CD4-positive, CD25-positive, alpha-beta regulatory T cell (primary cell): Measurements from ENCODE around the gene MVB12B. TPM values are rescaled to one million over a fixed set of nuclear protein-coding genes. Genes with fewer than 3 reads are reported as not detected.
A peak's percentile ranks its signal among the peaks of the same experiment; 100 is the strongest.

ENCODE experiments used
- ATAC-seq, 2 donors: fragments of 150-1000 bp; cut with Tn5 transposase; one replicate each; pipeline ENCODE4 v1.10.0; 2021; ENCODE audit warnings: low read depth in 2 of 2, moderate number of reproducible peaks in 2 of 2, moderate library complexity in 1 of 2
- DNase-seq, 3 donors: peaks; one replicate each; pipeline versions ENCODE4 v3.0.0 to v3.0.0-alpha.2; 2012 to 2022; ENCODE audit warnings: mixed read lengths in 1 of 3
- H3K27ac ChIP-seq: one replicate; pipeline ENCODE4 v1.7.0; 2013; ENCODE audit warnings: mild to moderate bottlenecking, low read length; ENCODE audit not compliant: insufficient read depth, poor library complexity, severe bottlenecking
- H3K27me3 ChIP-seq: one replicate; pipeline ENCODE4 v1.7.0; 2013; ENCODE audit warnings: low read length; ENCODE audit not compliant: control insufficient read depth, insufficient read depth
- H3K36me3 ChIP-seq: one replicate; pipeline ENCODE4 v1.7.0; 2013; ENCODE audit warnings: mild to moderate bottlenecking, low read length, moderate library complexity; ENCODE audit not compliant: control insufficient read depth, insufficient read depth
- H3K4me1 ChIP-seq: 2 replicates; pipeline ENCODE4 v1.7.0; 2013; ENCODE audit warnings: mild to moderate bottlenecking, low read length; ENCODE audit not compliant: insufficient read depth, control insufficient read depth, poor library complexity, severe bottlenecking
- H3K4me3 ChIP-seq: one replicate; pipeline ENCODE4 v1.7.0; 2013; ENCODE audit warnings: low read depth, mild to moderate bottlenecking, low read length, moderate library complexity
- H3K9me3 ChIP-seq, 2 experiments: 1 replicate in 1 of 2; 2 replicates in 1 of 2; pipeline ENCODE4 v1.7.0; 2013; ENCODE audit warnings: low read length in 2 of 2, mild to moderate bottlenecking in 1 of 2, moderate library complexity in 1 of 2; ENCODE audit not compliant: control insufficient read depth in 2 of 2
- H3K27ac Mint-ChIP-seq, 3 donors: one replicate each; pipeline ENCODE4 v1.8.0; 2020 to 2022; ENCODE audit warnings: mild to moderate bottlenecking in 3 of 3, mixed read lengths in 3 of 3, moderate library complexity in 2 of 3
- H3K27me3 Mint-ChIP-seq: one replicate; pipeline ENCODE4 v1.8.0; 2022; ENCODE audit warnings: mild to moderate bottlenecking, mixed read lengths
- H3K36me3 Mint-ChIP-seq: one replicate; pipeline ENCODE4 v1.8.0; 2020; ENCODE audit warnings: mixed read lengths
- H3K4me1 Mint-ChIP-seq, 4 donors: one replicate each; pipeline ENCODE4 v1.8.0; 2020 to 2022; ENCODE audit warnings: mixed read lengths in 4 of 4, mild to moderate bottlenecking in 1 of 4
- H3K4me3 Mint-ChIP-seq, 4 donors: one replicate each; pipeline ENCODE4 v1.8.0; 2020 to 2022; ENCODE audit warnings: mild to moderate bottlenecking in 4 of 4, mixed read lengths in 4 of 4, moderate library complexity in 3 of 4
- H3K9me3 Mint-ChIP-seq, 7 donors: one replicate each; pipeline ENCODE4 v1.8.0; 2020 to 2022; ENCODE audit warnings: mixed read lengths in 7 of 7, mild to moderate bottlenecking in 3 of 7, moderate library complexity in 2 of 7
- polyA plus RNA-seq, 4 donors: library from polyadenylated mRNA; unstranded; fragments of 300-500 nt; fragmentation: Illumina TruSeq; gene quantifications; one replicate each; pipeline ENCODE4 v1.2.3, GENCODE V29; 2021
- total RNA-seq: library from RNA; stranded (reverse); gene quantifications from one replicate; pipeline ENCODE4 v1.2.3, GENCODE V29; 2022

MVB12B gene
- total and polyA plus RNA-seq, 5 donors from 2014 or later, result 0.60 to 5.1 (median 1.4) TPM

DNA sequence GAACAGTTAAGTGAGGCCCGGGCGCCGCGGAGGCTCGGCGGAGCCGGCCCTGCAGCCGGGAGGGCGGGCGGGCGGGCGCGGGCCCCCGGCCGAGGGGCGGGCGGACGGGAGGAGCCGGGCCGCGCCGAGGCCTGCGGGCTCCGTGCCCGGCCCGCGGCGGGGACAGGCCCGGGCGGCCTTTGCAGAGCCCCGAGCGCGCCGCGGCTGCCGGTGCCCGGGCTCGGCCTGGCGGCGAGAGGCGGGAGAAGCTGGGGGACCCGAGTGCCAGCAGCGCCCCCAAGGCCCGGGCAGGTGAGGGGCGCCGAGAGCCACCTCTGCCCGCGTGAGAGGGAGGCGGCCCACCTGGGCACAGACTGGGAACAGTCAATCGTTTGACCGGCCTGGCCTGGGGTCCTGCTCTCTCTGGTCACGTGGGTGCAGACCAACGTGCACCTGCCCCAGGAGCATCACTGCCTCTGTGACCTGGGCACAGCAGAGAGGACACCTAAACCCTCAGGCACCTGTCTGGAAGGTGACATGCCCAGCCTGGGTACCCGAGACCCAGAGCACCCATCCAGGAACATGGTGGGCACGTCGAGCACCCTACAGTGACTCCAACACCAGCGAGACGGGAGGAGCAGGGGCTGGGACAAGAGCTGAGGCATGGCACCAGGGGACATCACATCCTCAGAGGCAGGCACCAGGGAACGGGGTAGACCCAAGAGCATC, 531 bp downstream of the MVB12B start:
- H3K4me1 Mint-ChIP-seq, result peaks cover 5 to 25% (median 23%) of the 10 kb centered on the region in 4 donors
- Histone ChIP-seq H3K4me1 (peaks cover 16% of the 10 kb centered on the region), H3K27ac (no peak overlapping the region), H3K27me3 (peaks cover 2% of the 10 kb centered on the region), H3K36me3 (no peaks in the 10 kb centered on the region), H3K9me3 (peaks cover 6 to 11% of the 10 kb centered on the region in 2 experiments), H3K4me3 (peak overlapping the region; percentile 41)
- H3K4me3 Mint-ChIP-seq, result peak overlapping the region; percentile 22 to 88 (median 84)
- DNase-seq (peak in 1 of 3 donors; percentile 22), ATAC-seq (peak; percentile 44 to 51)
- H3K27me3 Mint-ChIP-seq, result peaks cover 18% of the 10 kb centered on the region
- H3K27ac Mint-ChIP-seq, result peak overlapping the region in 2 of 3 donors; percentile 60 to 65
- peaks cover 0 to 7% (median 2%) of the 10 kb centered on the region in 7 donors for H3K9me3 Mint-ChIP-seq
- peaks cover 5% of the 10 kb centered on the region for H3K36me3 Mint-ChIP-seq

DNA sequence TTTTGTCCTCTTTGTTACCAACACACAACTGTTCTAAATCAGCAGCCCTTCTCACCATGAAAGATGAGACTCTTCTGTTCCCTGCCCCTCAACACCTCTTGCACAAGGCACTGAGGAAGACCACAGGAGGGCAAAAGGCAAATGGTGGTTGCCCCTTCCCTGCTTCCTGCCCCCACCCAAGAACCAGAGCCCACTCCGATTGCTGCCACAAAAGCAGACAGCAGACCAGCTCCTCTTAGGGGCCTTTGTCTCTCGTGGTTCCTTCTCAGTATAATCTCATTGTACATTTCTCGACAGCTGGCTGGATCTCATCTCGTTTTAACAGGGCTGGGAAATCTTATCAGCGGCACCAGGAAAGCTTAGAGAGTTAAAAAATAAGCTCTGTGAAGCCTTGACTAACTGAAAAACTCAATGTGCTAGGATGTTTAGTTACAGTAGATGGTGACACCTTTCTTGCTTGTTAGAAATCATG, 1.1 kb downstream of the MVB12B start:
- DNase-seq (no peak), ATAC-seq (no peak)
- H3K27ac Mint-ChIP-seq, result peak overlapping the region; percentile 43 to 65 (median 60)
- no peaks in the 10 kb centered on the region for H3K36me3 ChIP-seq
- peaks cover 5 to 25% (median 23%) of the 10 kb centered on the region in 4 donors for H3K4me1 Mint-ChIP-seq
- H3K4me1 ChIP-seq, result peaks cover 16% of the 10 kb centered on the region
- H3K27me3 ChIP-seq, result peaks cover 2% of the 10 kb centered on the region
- peak overlapping the region; percentile 41 for H3K4me3 ChIP-seq
- H3K9me3 Mint-ChIP-seq, result peaks cover 0 to 7% (median 2%) of the 10 kb centered on the region in 7 donors
- H3K27ac ChIP-seq, result no peak overlapping the region
- peaks cover 6 to 11% of the 10 kb centered on the region in 2 experiments for H3K9me3 ChIP-seq
- H3K36me3 Mint-ChIP-seq, result peaks cover 7% of the 10 kb centered on the region
- peak overlapping the region; percentile 82 to 88 (median 87) for H3K4me3 Mint-ChIP-seq
- H3K27me3 Mint-ChIP-seq, result peaks cover 18% of the 10 kb centered on the region

DNA sequence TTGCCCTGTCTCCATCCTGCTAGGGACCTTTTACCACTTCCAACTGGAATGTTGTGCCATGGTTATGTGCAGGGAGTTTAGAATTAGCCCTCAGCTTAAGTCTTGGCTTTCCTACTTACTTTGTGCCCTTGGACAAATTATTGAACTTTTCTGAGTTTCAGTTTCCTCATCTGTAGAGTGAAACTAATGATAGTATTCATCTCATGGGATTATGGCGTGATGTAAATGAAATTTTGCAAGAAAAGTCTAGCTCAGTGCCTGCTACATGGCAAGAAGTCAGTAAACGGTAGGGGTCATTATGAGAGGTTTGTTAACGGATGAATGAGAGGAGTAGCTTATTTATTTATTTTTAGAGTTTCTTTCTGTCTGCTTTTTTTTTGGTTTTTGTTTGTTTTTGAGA, 1.8 kb downstream of the MVB12B start:
- Histone ChIP-seq H3K9me3 (peaks cover 6 to 11% of the 10 kb centered on the region in 2 experiments), H3K4me3 (peak overlapping the region; percentile 41), H3K36me3 (no peaks in the 10 kb centered on the region), H3K27me3 (peaks cover 2% of the 10 kb centered on the region), H3K27ac (no peak overlapping the region), H3K4me1 (peaks cover 16% of the 10 kb centered on the region)
- Mint-ChIP-seq H3K4me3 (peak overlapping the region; percentile 82 to 88 (median 87)), H3K9me3 (peaks cover 0 to 7% (median 2%) of the 10 kb centered on the region in 7 donors), H3K27ac (peak overlapping the region in 1 of 3 donors; percentile 65), H3K4me1 (peaks cover 5 to 25% (median 23%) of the 10 kb centered on the region in 4 donors), H3K27me3 (peaks cover 15% of the 10 kb centered on the region), H3K36me3 (peaks cover 8% of the 10 kb centered on the region)
- no peak for DNase-seq
- ATAC-seq, result no peak

DNA sequence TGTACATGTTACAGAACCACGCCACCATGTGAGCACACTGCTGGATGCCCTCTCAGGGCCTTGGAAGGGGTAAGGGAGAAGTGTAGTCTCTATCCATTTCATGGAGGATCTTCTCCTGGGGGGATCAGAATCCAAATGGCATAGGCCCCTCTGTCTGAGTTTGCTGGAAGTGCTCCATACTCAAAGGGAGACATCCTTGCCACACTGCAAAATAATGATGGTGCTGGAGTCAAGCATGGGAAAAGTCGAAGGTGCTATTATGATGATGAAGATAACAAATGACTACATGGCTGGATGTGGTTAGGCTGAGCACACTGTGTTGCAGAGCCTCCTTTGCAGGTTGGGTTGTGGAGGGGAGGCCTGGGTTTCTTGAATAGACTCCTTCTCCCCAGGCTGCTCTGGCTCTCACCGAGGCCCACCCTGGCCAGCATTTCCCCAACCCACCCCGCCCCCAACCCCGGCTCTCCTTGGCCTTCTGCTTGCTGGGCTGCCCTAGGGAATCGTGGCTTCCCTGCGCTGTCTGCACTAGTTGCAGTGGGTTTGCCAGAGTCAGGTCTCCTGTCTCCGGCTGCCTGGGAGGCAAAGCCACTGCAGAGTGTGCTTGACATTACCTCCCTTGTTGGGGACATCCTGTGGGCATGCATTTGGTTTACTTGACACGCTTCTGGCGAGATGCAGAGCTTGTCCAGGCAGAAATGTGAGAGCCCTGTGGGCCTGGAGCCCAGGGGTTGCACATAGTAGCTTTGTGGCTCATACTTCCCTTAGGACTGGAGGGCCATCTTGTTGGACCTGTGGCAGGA, 3.0 kb downstream of the MVB12B start:
- H3K36me3 ChIP-seq, result no peaks in the 10 kb centered on the region
- peaks cover 16% of the 10 kb centered on the region for H3K4me1 ChIP-seq
- H3K27ac Mint-ChIP-seq, result no peak overlapping the region
- DNase-seq, result no peak
- H3K4me1 Mint-ChIP-seq, result peaks cover 5 to 25% (median 24%) of the 10 kb centered on the region in 4 donors
- no peak for ATAC-seq
- H3K27me3 Mint-ChIP-seq, result peaks cover 14% of the 10 kb centered on the region
- H3K4me3 ChIP-seq, result no peak overlapping the region
- H3K27ac ChIP-seq, result no peak overlapping the region
- peaks cover 2% of the 10 kb centered on the region for H3K27me3 ChIP-seq
- H3K9me3 Mint-ChIP-seq, result no peaks in the 10 kb centered on the region
- no peaks in the 10 kb centered on the region for H3K9me3 ChIP-seq
- H3K4me3 Mint-ChIP-seq, result peak overlapping the region in 1 of 4 donors; percentile 88
- peaks cover 3% of the 10 kb centered on the region for H3K36me3 Mint-ChIP-seq

DNA sequence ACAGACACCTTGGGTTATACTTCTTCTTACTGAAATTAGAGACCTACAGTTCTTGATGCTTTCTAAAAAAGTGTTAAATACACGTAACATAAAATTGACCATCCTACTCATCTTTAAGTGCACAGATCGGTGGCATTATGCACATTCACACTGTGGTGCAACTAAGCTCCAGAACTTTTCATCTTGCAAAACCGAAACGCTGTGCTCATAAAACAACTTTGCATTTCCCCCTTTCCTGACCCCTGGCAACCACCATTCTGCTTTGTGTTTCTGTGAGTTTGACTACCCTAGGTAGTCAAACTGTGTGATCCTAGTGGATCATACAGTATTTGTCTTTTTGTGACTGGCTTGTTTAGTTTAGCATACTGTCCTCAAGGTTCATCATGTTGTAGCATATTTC, 3.9 kb downstream of the MVB12B start:
- Histone ChIP-seq H3K4me1 (peaks cover 16% of the 10 kb centered on the region), H3K27ac (no peak overlapping the region), H3K27me3 (peaks cover under 1% of the 10 kb centered on the region), H3K9me3 (no peaks in the 10 kb centered on the region), H3K36me3 (no peaks in the 10 kb centered on the region), H3K4me3 (no peak overlapping the region)
- Mint-ChIP-seq H3K4me3 (no peak overlapping the region), H3K27me3 (peaks cover 14% of the 10 kb centered on the region), H3K27ac (no peak overlapping the region), H3K36me3 (peaks cover 3% of the 10 kb centered on the region), H3K4me1 (peaks cover 5 to 27% (median 24%) of the 10 kb centered on the region in 4 donors), H3K9me3 (no peaks in the 10 kb centered on the region)
- ATAC-seq (no peak), DNase-seq (no peak)

DNA sequence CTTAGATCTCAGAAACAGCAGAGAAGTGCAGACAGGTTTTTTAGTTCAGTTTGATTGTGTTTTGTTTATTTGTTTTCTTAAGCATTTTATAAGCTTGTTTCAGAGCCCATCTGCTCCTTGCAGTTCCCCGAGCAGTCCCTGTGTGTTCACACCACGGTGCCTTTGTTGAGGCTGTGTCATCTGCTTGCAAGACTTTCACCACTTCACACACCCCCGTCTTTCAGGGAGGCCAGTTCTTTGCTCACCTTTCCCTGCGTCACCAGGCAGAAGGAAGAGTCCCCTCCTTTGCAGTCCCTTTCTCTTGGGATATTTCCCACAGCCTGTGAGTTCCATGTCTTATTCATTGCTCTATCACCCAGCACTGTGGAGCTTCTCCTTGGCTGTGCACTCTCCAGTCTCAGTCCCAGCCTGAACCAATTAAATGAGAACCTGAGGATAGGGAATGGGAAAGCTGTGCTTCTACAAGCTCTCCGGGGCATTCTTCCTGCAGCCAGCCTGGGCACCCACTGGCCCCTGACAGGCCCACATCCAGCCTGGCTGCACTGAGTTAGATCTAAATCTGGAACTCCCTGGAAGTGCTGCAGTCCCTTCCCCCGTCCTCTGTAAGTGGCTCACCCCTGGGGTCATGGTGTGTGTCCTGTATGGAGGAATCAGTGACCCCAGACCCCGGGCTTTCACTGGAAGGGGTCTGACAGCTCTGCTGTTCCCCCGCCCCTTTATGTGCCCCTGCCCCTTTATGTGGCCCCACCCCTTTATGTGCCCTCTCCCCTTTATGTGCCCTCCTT, 5.5 kb downstream of the MVB12B start:
- Mint-ChIP-seq H3K27ac (no peak overlapping the region), H3K9me3 (no peaks in the 10 kb centered on the region), H3K36me3 (peaks cover 3% of the 10 kb centered on the region), H3K4me3 (no peak overlapping the region), H3K4me1 (peaks cover 5 to 24% (median 22%) of the 10 kb centered on the region in 4 donors), H3K27me3 (peaks cover 9% of the 10 kb centered on the region)
- ATAC-seq, result no peak
- Histone ChIP-seq H3K36me3 (no peaks in the 10 kb centered on the region), H3K27me3 (no peaks in the 10 kb centered on the region), H3K27ac (no peak overlapping the region), H3K4me3 (no peak overlapping the region), H3K9me3 (no peaks in the 10 kb centered on the region), H3K4me1 (peaks cover 10% of the 10 kb centered on the region)
- no peak for DNase-seq
